ENCODE data around the gene MELTF.

DNA sequence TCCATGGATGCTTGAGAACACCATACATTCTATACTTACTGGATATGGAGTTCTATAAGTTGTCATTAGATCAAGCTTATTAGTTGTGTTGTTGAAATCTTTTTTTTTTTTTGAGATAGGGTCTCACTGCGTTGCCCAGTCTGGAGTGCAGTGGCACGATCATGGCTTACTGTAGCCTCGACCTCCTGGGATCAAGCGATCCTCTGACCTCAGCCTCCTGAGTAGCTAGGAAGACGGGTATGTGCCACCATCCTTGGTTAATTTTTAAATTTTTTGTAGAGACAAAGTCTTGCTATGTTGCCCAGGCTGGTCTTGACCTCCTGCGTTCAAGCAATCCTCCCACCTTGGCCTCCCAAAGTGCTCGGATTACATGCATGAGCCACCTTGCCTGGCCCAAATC, 74.8 kb downstream of the MELTF start:
- TF ChIP-seq, protein P1, sequence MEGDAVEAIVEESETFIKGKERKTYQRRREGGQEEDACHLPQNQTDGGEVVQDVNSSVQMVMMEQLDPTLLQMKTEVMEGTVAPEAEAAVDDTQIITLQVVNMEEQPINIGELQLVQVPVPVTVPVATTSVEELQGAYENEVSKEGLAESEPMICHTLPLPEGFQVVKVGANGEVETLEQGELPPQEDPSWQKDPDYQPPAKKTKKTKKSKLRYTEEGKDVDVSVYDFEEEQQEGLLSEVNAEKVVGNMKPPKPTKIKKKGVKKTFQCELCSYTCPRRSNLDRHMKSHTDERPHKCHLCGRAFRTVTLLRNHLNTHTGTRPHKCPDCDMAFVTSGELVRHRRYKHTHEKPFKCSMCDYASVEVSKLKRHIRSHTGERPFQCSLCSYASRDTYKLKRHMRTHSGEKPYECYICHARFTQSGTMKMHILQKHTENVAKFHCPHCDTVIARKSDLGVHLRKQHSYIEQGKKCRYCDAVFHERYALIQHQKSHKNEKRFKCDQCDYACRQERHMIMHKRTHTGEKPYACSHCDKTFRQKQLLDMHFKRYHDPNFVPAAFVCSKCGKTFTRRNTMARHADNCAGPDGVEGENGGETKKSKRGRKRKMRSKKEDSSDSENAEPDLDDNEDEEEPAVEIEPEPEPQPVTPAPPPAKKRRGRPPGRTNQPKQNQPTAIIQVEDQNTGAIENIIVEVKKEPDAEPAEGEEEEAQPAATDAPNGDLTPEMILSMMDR (IDR thresholded peaks at IDR 0.05) = no peak
- TF ChIP-seq POLR2A (IDR thresholded peaks at IDR 0.05) = no peak

All from Peyer's patch (tissue), 4 donors.